MM.1S (cell line): ENCODE measurements around the gene BEND2.

Source experiments
- DNase-seq: peaks from one replicate; pipeline ENCODE4 v3.0.0-alpha.2; 2015
- H2AFZ ChIP-seq: fragments of 300-600 bp; sonication (generic); 2 replicates; pipeline ENCODE4 v1.6.0; 2016; ENCODE audit warnings: antibody characterized with exemption, low read length
- H3F3A ChIP-seq: fragments of 300-600 bp; sonication (generic); 2 replicates; pipeline ENCODE4 v1.6.1; 2016; ENCODE audit warnings: mild to moderate bottlenecking, antibody characterized with exemption, low read length, moderate library complexity, mixed read lengths; ENCODE audit not compliant: insufficient read depth
- H3K27ac ChIP-seq: fragments of 300-600 bp; sonication (generic); 2 replicates; pipeline ENCODE4 v1.5.1; 2016; ENCODE audit warnings: mild to moderate bottlenecking, low read length
- H3K27me3 ChIP-seq: fragments of 300-600 bp; sonication (generic); replicated peaks from 2 replicates; pipeline ENCODE4 v1.6.0; 2016; ENCODE audit warnings: low read length; ENCODE audit not compliant: insufficient read depth
- H3K36me3 ChIP-seq: fragments of 300-600 bp; sonication (generic); replicated peaks from 2 replicates; pipeline ENCODE4 v1.6.1; 2016; ENCODE audit warnings: mild to moderate bottlenecking, low read length, mixed read lengths; ENCODE audit not compliant: insufficient read depth
- H3K4me1 ChIP-seq: fragments of 300-600 bp; sonication (generic); 2 replicates; pipeline ENCODE4 v1.6.1; 2016; ENCODE audit warnings: low read length, mixed read lengths
- H3K4me2 ChIP-seq: fragments of 300-600 bp; sonication (generic); 2 replicates; pipeline ENCODE4 v1.6.0; 2016; ENCODE audit warnings: low read depth, low read length
- H3K4me3 ChIP-seq: fragments of 300-600 bp; sonication (generic); 2 replicates; pipeline ENCODE4 v1.5.1; 2016; ENCODE audit warnings: low read length, mixed read lengths
- H3K79me2 ChIP-seq: fragments of 300-600 bp; sonication (generic); 2 replicates; pipeline ENCODE4 v1.6.1; 2016; ENCODE audit warnings: mixed run types, low read length, mixed read lengths
- H3K9ac ChIP-seq: fragments of 300-600 bp; sonication (generic); 2 replicates; pipeline ENCODE4 v1.6.1; 2016; ENCODE audit warnings: low read length, mixed read lengths
- H3K9me2 ChIP-seq: fragments of 300-600 bp; sonication (generic); replicated peaks from 2 replicates; pipeline ENCODE4 v1.6.1; 2016; ENCODE audit warnings: mild to moderate bottlenecking, low read length, mixed read lengths; ENCODE audit not compliant: insufficient read depth
- H3K9me3 ChIP-seq: fragments of 300-600 bp; sonication (generic); replicated peaks from 2 replicates; pipeline ENCODE4 v1.6.1; 2016; ENCODE audit warnings: mild to moderate bottlenecking, low read length, mixed read lengths; ENCODE audit not compliant: insufficient read depth
- H4K20me1 ChIP-seq: fragments of 300-600 bp; sonication (generic); 2 replicates; pipeline ENCODE4 v1.6.1; 2016; ENCODE audit warnings: mild to moderate bottlenecking, low read length, moderate library complexity, mixed read lengths; ENCODE audit not compliant: insufficient read depth
- EZH2 ChIP-seq: fragments of 300-600 bp; sonication (generic); optimal IDR thresholded peaks from 2 replicates; pipeline ENCODE3; 2017; ENCODE audit warnings: low read depth, mild to moderate bottlenecking, antibody characterized with exemption, low read length, mixed read lengths
- EZH2phosphoT487 ChIP-seq: fragments of 300-600 bp; sonication (generic); IDR thresholded peaks from 2 replicates; pipeline ENCODE4 v1.6.1; 2018; ENCODE audit warnings: antibody characterized with exemption, low read length
- TF ChIP-seq, protein P1 (sequence below): fragments of 300-600 bp; sonication (generic); IDR thresholded peaks from 2 replicates; pipeline ENCODE4 v1.5.1; 2016; ENCODE audit warnings: antibody characterized with exemption, low read length, mixed read lengths

The BEND2 gene

DNA sequence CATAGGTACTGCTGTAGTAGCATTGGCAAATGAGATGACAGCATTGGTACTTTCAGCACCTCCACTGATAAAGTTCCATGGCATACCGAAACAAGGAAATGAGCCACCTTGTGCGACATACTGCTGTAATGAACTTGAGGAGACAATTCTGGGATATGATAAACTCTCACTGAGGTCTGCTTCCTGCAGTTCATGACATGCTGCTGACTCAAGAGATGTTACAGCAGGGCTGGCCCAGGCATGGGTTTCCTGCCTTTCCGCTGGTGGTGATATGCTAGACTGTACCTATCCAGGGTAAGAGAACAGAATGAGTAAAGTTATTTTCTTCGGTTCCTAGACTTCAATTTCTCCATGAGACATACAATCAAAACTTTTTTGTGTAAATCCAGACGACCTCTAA is 17.1 kb downstream of the BEND2 start:
- DNase-seq, result no peak
- no peaks in the 10 kb centered on the region for H3K4me1 ChIP-seq
- H3K36me3 ChIP-seq, result no peaks in the 10 kb centered on the region
- H4K20me1 ChIP-seq, result no peaks in the 10 kb centered on the region
- no peak overlapping the region for H2AFZ ChIP-seq
- no peaks in the 10 kb centered on the region for H3K9me3 ChIP-seq
- H3K27ac ChIP-seq, result no peak overlapping the region
- no peak overlapping the region for H3K9ac ChIP-seq
- no peaks in the 10 kb centered on the region for H3K79me2 ChIP-seq
- no peaks in the 10 kb centered on the region for H3F3A ChIP-seq
- no peak overlapping the region for H3K4me2 ChIP-seq
- H3K4me3 ChIP-seq, result no peak overlapping the region
- H3K27me3 ChIP-seq, result no peaks in the 10 kb centered on the region
- TF ChIP-seq EZH2 (no peak), EZH2phosphoT487 (no peak)
- TF ChIP-seq, protein P1, sequence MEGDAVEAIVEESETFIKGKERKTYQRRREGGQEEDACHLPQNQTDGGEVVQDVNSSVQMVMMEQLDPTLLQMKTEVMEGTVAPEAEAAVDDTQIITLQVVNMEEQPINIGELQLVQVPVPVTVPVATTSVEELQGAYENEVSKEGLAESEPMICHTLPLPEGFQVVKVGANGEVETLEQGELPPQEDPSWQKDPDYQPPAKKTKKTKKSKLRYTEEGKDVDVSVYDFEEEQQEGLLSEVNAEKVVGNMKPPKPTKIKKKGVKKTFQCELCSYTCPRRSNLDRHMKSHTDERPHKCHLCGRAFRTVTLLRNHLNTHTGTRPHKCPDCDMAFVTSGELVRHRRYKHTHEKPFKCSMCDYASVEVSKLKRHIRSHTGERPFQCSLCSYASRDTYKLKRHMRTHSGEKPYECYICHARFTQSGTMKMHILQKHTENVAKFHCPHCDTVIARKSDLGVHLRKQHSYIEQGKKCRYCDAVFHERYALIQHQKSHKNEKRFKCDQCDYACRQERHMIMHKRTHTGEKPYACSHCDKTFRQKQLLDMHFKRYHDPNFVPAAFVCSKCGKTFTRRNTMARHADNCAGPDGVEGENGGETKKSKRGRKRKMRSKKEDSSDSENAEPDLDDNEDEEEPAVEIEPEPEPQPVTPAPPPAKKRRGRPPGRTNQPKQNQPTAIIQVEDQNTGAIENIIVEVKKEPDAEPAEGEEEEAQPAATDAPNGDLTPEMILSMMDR, result no peak
- H3K9me2 ChIP-seq, result no peaks in the 10 kb centered on the region

DNA sequence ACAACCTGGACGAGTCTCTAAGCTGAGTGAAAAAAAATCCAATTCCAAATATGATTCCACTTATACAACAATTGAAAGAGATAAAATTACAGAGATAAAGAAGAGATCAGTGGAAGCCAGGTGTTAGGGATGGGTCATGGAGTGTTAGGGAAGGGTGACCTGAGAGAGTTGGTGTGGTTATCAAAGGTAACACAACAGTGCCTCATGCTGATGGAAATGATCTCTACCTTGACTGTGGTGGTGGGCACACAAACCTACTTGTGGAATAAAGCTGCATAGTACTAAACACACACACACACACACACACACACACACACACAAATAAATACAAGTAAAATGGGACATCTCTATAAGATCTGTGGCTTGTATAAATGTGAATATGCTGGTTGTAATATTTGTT is 26.0 kb downstream of the BEND2 start:
- H3K9me2 ChIP-seq, result no peaks in the 10 kb centered on the region
- H3K27ac ChIP-seq, result no peak overlapping the region
- H2AFZ ChIP-seq, result no peak overlapping the region
- H3F3A ChIP-seq, result no peaks in the 10 kb centered on the region
- no peaks in the 10 kb centered on the region for H3K36me3 ChIP-seq
- TF ChIP-seq EZH2 (no peak), EZH2phosphoT487 (no peak)
- TF ChIP-seq, protein P1, result no peak
- no peaks in the 10 kb centered on the region for H3K4me1 ChIP-seq
- no peaks in the 10 kb centered on the region for H3K9me3 ChIP-seq
- no peak overlapping the region for H3K9ac ChIP-seq
- H3K79me2 ChIP-seq, result no peaks in the 10 kb centered on the region
- DNase-seq, result no peak
- no peaks in the 10 kb centered on the region for H3K27me3 ChIP-seq
- no peak overlapping the region for H3K4me3 ChIP-seq
- no peak overlapping the region for H3K4me2 ChIP-seq
- H4K20me1 ChIP-seq, result no peaks in the 10 kb centered on the region

DNA sequence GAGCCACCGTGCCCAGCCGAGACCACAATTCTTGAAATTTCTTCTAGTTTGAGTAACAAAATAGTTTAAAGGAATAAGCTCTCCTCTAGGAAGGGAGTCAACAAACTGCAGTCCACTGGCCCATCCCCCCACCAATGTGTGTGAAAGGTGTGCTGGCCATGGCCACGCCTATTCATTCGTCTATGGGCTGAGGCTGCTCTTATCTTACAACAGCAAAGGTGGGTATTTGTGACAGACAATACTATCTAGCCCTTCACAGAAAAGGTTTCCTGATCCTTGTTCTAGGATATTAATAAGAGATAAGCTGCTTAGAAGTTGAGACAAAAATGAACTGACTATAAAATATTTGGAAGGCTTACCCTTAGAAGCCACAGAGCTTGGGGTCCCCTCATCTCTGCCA is 41.2 kb downstream of the BEND2 start:
- no peaks in the 10 kb centered on the region for H3K27me3 ChIP-seq
- H3K36me3 ChIP-seq, result no peaks in the 10 kb centered on the region
- TF ChIP-seq EZH2phosphoT487, result no peak
- TF ChIP-seq, protein P1, result no peak
- no peak for TF ChIP-seq EZH2
- no peak overlapping the region for H3K27ac ChIP-seq
- H3K79me2 ChIP-seq, result no peaks in the 10 kb centered on the region
- no peaks in the 10 kb centered on the region for H3K9me2 ChIP-seq
- no peak for DNase-seq
- no peaks in the 10 kb centered on the region for H4K20me1 ChIP-seq
- no peaks in the 10 kb centered on the region for H3K4me1 ChIP-seq
- H2AFZ ChIP-seq, result no peak overlapping the region
- H3K9ac ChIP-seq, result no peak overlapping the region
- H3K4me3 ChIP-seq, result no peak overlapping the region
- no peak overlapping the region for H3K4me2 ChIP-seq
- no peaks in the 10 kb centered on the region for H3K9me3 ChIP-seq
- no peaks in the 10 kb centered on the region for H3F3A ChIP-seq
